ENCODE measurements around the gene RAPGEF1. TPM values are rescaled to one million over a fixed set of nuclear protein-coding genes. Genes with fewer than 3 reads are reported as not detected.

The RAPGEF1 gene, protein sequence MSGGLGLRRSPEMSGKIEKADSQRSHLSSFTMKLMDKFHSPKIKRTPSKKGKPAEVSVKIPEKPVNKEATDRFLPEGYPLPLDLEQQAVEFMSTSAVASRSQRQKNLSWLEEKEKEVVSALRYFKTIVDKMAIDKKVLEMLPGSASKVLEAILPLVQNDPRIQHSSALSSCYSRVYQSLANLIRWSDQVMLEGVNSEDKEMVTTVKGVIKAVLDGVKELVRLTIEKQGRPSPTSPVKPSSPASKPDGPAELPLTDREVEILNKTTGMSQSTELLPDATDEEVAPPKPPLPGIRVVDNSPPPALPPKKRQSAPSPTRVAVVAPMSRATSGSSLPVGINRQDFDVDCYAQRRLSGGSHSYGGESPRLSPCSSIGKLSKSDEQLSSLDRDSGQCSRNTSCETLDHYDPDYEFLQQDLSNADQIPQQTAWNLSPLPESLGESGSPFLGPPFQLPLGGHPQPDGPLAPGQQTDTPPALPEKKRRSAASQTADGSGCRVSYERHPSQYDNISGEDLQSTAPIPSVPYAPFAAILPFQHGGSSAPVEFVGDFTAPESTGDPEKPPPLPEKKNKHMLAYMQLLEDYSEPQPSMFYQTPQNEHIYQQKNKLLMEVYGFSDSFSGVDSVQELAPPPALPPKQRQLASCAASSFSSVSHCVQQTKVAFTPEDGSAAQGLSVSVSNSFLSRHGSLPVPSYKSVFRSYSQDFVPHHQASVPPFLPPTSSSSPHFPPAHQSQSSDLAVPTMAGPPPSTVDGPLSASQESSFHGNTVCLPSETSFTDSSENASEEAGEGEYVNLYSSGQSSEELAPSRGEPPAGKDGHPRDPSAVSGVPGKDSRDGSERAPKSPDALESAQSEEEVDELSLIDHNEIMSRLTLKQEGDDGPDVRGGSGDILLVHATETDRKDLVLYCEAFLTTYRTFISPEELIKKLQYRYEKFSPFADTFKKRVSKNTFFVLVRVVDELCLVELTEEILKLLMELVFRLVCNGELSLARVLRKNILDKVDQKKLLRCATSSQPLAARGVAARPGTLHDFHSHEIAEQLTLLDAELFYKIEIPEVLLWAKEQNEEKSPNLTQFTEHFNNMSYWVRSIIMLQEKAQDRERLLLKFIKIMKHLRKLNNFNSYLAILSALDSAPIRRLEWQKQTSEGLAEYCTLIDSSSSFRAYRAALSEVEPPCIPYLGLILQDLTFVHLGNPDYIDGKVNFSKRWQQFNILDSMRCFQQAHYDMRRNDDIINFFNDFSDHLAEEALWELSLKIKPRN (N-terminal part only)
- polyA plus RNA-seq (23.6 and 43.0 TPM in 2 replicates), polyA minus RNA-seq (55.8 and 60.7 TPM in 2 replicates)

DNA sequence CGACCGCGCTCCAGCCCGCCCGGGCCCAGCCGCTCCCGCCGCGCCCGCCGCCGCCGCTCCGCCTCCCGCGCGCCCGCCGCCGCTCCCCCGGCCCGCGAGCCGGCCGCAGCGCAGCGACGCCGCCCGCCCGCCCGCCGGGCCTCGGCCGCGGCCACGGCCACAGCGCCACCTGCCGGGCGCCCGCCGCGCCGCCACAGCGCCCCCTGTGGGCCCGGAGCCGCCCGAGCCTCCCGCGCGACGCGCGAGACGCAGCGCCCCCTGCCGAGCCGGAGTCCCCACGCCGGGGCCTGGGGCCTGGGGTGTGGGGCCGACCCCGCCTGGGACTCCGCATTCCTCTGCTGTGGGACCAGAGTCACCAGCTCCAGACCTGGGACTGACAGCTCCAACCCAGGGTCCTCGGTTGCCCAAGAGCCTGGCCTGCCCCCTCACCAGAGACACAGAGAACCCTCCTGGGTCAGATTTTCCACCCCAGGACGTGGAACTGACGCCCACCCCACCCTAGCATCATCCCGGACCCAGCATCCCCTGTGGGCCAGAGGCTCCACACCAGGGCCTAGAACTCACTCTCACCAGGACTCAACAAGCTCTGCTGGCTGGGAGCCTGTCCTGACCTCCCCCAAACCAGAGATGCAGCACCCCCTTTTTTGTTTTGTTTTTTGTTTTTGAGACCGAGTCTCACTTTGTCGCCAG is at the start of gene RAPGEF1:
TSS of gene RAPGEF1 (minus strand) at position 118 of the 690 bp plus-strand sequence. CDS start 246 bp downstream, outside the sequence.
- Histone ChIP-seq H3K27me3 (ENCODE audit: insufficient read depth, low read depth, low read length) (no peaks in the 10 kb centered on the region), H3F3A (ENCODE audit: insufficient read depth, low read length, poor library complexity, severe bottlenecking) (no peaks in the 10 kb centered on the region), H3K9ac (ENCODE audit: low read length) (peak within 1 kb of the TSS; percentile 81), H3K79me2 (replicated peaks; ENCODE audit: insufficient read depth, low read length) (peaks cover 37% of the 10 kb centered on the region), H3K4me3 (ENCODE audit: low read length) (peak within 1 kb of the TSS; percentile 87), H3K4me2 (ENCODE audit: low read length) (peak within 1 kb of the TSS; percentile 54), H3K9me3 (ENCODE audit: low read length) (no peaks in the 10 kb centered on the region), H4K20me1 (ENCODE audit: insufficient read depth) (peaks cover 5% of the 10 kb centered on the region), H3K36me3 (ENCODE audit: insufficient read depth, low read length) (no peaks in the 10 kb centered on the region), H2AFZ (ENCODE audit: low read depth, low read length) (peak within 1 kb of the TSS; percentile 3), H3K9me2 (ENCODE audit: insufficient read depth, low read length) (no peaks in the 10 kb centered on the region), H3K27ac (ENCODE audit: low read length) (peak within 1 kb of the TSS; percentile 51)
- no peak for TF ChIP-seq EP300 (conservative IDR thresholded peaks at IDR 0.05; ENCODE audit: poor library complexity, severe bottlenecking)
- TF ChIP-seq, protein P1, sequence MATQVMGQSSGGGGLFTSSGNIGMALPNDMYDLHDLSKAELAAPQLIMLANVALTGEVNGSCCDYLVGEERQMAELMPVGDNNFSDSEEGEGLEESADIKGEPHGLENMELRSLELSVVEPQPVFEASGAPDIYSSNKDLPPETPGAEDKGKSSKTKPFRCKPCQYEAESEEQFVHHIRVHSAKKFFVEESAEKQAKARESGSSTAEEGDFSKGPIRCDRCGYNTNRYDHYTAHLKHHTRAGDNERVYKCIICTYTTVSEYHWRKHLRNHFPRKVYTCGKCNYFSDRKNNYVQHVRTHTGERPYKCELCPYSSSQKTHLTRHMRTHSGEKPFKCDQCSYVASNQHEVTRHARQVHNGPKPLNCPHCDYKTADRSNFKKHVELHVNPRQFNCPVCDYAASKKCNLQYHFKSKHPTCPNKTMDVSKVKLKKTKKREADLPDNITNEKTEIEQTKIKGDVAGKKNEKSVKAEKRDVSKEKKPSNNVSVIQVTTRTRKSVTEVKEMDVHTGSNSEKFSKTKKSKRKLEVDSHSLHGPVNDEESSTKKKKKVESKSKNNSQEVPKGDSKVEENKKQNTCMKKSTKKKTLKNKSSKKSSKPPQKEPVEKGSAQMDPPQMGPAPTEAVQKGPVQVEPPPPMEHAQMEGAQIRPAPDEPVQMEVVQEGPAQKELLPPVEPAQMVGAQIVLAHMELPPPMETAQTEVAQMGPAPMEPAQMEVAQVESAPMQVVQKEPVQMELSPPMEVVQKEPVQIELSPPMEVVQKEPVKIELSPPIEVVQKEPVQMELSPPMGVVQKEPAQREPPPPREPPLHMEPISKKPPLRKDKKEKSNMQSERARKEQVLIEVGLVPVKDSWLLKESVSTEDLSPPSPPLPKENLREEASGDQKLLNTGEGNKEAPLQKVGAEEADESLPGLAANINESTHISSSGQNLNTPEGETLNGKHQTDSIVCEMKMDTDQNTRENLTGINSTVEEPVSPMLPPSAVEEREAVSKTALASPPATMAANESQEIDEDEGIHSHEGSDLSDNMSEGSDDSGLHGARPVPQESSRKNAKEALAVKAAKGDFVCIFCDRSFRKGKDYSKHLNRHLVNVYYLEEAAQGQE (IDR thresholded peaks at IDR 0.05; ENCODE audit: borderline replicate concordance) = no peak
- TF ChIP-seq RAD21 (conservative IDR thresholded peaks at IDR 0.05) = peak; percentile 71
- TF ChIP-seq, protein P2, sequence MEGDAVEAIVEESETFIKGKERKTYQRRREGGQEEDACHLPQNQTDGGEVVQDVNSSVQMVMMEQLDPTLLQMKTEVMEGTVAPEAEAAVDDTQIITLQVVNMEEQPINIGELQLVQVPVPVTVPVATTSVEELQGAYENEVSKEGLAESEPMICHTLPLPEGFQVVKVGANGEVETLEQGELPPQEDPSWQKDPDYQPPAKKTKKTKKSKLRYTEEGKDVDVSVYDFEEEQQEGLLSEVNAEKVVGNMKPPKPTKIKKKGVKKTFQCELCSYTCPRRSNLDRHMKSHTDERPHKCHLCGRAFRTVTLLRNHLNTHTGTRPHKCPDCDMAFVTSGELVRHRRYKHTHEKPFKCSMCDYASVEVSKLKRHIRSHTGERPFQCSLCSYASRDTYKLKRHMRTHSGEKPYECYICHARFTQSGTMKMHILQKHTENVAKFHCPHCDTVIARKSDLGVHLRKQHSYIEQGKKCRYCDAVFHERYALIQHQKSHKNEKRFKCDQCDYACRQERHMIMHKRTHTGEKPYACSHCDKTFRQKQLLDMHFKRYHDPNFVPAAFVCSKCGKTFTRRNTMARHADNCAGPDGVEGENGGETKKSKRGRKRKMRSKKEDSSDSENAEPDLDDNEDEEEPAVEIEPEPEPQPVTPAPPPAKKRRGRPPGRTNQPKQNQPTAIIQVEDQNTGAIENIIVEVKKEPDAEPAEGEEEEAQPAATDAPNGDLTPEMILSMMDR (IDR thresholded peaks at IDR 0.05; ENCODE audit: poor library complexity, severe bottlenecking) = peak; percentile 86
- peak; percentile 71 for TF ChIP-seq SMC3 (conservative IDR thresholded peaks at IDR 0.05; ENCODE audit: poor library complexity)

DNA sequence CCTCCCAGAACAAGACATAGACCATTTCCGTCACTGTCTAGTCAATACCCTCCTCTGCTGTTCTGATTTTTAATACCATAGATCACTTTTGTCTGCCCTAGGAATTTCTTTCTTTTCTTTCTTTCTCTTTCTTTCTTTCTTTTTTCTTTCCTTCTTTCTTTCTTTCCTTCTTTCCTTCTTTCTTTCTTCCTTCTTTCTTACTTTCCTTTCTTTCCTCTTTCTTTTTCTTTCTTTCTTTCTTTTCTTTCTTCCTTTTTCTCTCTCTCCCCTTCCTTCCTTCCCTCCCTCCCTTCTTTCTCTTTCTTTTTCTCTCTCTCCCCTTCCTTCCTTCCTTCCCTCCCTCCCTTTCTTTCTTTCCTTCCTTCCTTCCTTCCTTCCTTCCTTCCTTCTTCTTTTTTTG is 49.0 kb upstream of the RAPGEF1 start:
- Histone ChIP-seq H4K20me1 (ENCODE audit: insufficient read depth) (no peaks in the 10 kb centered on the region), H3K27ac (ENCODE audit: low read length) (no peak overlapping the region), H3K9ac (ENCODE audit: low read length) (no peak overlapping the region), H3K4me2 (ENCODE audit: low read length) (no peak overlapping the region), H3K79me2 (replicated peaks; ENCODE audit: insufficient read depth, low read length) (no peaks in the 10 kb centered on the region), H3K4me3 (ENCODE audit: low read length) (no peak overlapping the region), H3K9me3 (ENCODE audit: low read length) (peaks cover 4% of the 10 kb centered on the region), H3K27me3 (ENCODE audit: insufficient read depth, low read depth, low read length) (no peaks in the 10 kb centered on the region), H3K36me3 (ENCODE audit: insufficient read depth, low read length) (no peaks in the 10 kb centered on the region), H3K9me2 (ENCODE audit: insufficient read depth, low read length) (no peaks in the 10 kb centered on the region), H2AFZ (ENCODE audit: low read depth, low read length) (no peak overlapping the region), H3F3A (ENCODE audit: insufficient read depth, low read length, poor library complexity, severe bottlenecking) (no peaks in the 10 kb centered on the region)
- TF ChIP-seq TAF1 (IDR thresholded peaks at IDR 0.05; ENCODE audit: low read depth) = no peak
- no peak for TF ChIP-seq POLR2AphosphoS5 (IDR thresholded peaks at IDR 0.05)
- TF ChIP-seq MXI1 (conservative IDR thresholded peaks at IDR 0.05; ENCODE audit: poor library complexity, severe bottlenecking) = no peak
- TF ChIP-seq EP300 (conservative IDR thresholded peaks at IDR 0.05; ENCODE audit: poor library complexity, severe bottlenecking) = no peak
- no peak for TF ChIP-seq EZH2 (IDR thresholded peaks at IDR 0.05; ENCODE audit: borderline replicate concordance, insufficient read depth, low read length, poor library complexity, severe bottlenecking)
- TF ChIP-seq, protein P2 (IDR thresholded peaks at IDR 0.05; ENCODE audit: poor library complexity, severe bottlenecking) = no peak
- TF ChIP-seq, protein P1 (IDR thresholded peaks at IDR 0.05; ENCODE audit: borderline replicate concordance) = no peak
- no peak for TF ChIP-seq SMC3 (conservative IDR thresholded peaks at IDR 0.05; ENCODE audit: poor library complexity)
- no peak for TF ChIP-seq RAD21 (conservative IDR thresholded peaks at IDR 0.05)
